Activated CD4-positive, alpha-beta T cell treated with anti-CD3 and anti-CD28 coated beads for 4 hours (primary cell): ENCODE results near the gene CFAP221.

Experiments
- DNase-seq, 2 donors: peaks; one replicate each; pipeline ENCODE4 v3.0.0-alpha.2; 2020

The CFAP221 gene

GRCh38 chr2:119647440-119648169, 103.4 kb downstream of the CFAP221 start:
- no peak for DNase-seq

- DNase-seq, result no peak
These were observed 105.2 kb downstream of the CFAP221 start for GRCh38 chr2:119649364-119649917.

- DNase-seq, result no peak
These were observed 106.0 kb downstream of the CFAP221 start for GRCh38 chr2:119650206-119650605.

- no peak for DNase-seq
These were observed 106.7 kb downstream of the CFAP221 start for GRCh38 chr2:119650846-119651370.

- DNase-seq, result no peak
These were observed 113.4 kb downstream of the CFAP221 start for GRCh38 chr2:119657466-119658145.

- peak; percentile 22 to 45 for DNase-seq
These were observed 115.5 kb downstream of the CFAP221 start for GRCh38 chr2:119659601-119660342.

- DNase-seq, result no peak
These were observed 116.1 kb downstream of the CFAP221 start for GRCh38 chr2:119660343-119660658.

GRCh38 chr2:119662297-119662696, 118.0 kb downstream of the CFAP221 start:
- no peak for DNase-seq

- DNase-seq, result no peak
These were observed 124.3 kb downstream of the CFAP221 start for GRCh38 chr2:119668546-119668945.

GRCh38 chr2:119671016-119671415, 126.8 kb downstream of the CFAP221 start:
- DNase-seq, result no peak

GRCh38 chr2:119671752-119672151, 127.5 kb downstream of the CFAP221 start:
- no peak for DNase-seq

- DNase-seq, result no peak
These were observed 128.1 kb downstream of the CFAP221 start for GRCh38 chr2:119672161-119672862.

GRCh38 chr2:119673796-119674195, 129.5 kb downstream of the CFAP221 start:
- DNase-seq, result no peak

GRCh38 chr2:119674711-119675500, 130.7 kb downstream of the CFAP221 start:
- no peak for DNase-seq

- peak; percentile 15 to 40 for DNase-seq
These were observed 133.9 kb downstream of the CFAP221 start for GRCh38 chr2:119678021-119678656.

GRCh38 chr2:119679526-119679837, 135.2 kb downstream of the CFAP221 start:
- no peak for DNase-seq

GRCh38 chr2:119679846-119680245, 135.6 kb downstream of the CFAP221 start:
- DNase-seq, result no peak

GRCh38 chr2:119680457-119681202, 136.4 kb downstream of the CFAP221 start:
- DNase-seq, result no peak

- no peak for DNase-seq
These were observed 137.1 kb downstream of the CFAP221 start for GRCh38 chr2:119681203-119681867.

- DNase-seq, result no peak
These were observed 137.6 kb downstream of the CFAP221 start for GRCh38 chr2:119681868-119682220.
